MCF 10A (cell line): ENCODE measurements around the gene CCNL2. TPM values are rescaled to one million over a fixed set of nuclear protein-coding genes. Genes with fewer than 3 reads are reported as not detected.

Experiments
- BruUV-seq: library from RNA; stranded (reverse); fragments of 400-500 nt; replicated peaks from 2 replicates; lab custom pipeline; 2021; lab: Mats Ljungman, UMichigan
- CTCF ChIA-PET: fragments of 300-600 bp; sonication (Branson Sonifier 250); formaldehyde crosslinking; extraction: SDS; loops from one replicate; lab custom pipeline; 2021; ENCODE audit warnings: antibody characterized with exemption, inconsistent platforms; lab: Yijun Ruan, JAX
- POLR2A ChIA-PET: fragments of 300-600, 350-650 bp; sonication (Branson Sonifier 250); formaldehyde crosslinking; extraction: SDS; loops from one replicate; lab custom pipeline; 2020; ENCODE audit warnings: antibody characterized with exemption, inconsistent platforms; lab: Yijun Ruan, JAX
- DNase-seq: peaks from one replicate; pipeline ENCODE4 v3.0.0-alpha.2; 2018; ENCODE audit not compliant: unreplicated experiment
- H3K27ac Mint-ChIP-seq: one replicate; pipeline ENCODE4 v1.8.0; 2022; ENCODE audit warnings: mild to moderate bottlenecking, low read depth, mixed read lengths; ENCODE audit not compliant: unreplicated experiment
- H3K27me3 Mint-ChIP-seq: one replicate; pipeline ENCODE4 v1.8.0; 2022; ENCODE audit warnings: mixed read lengths; ENCODE audit not compliant: insufficient read depth, unreplicated experiment
- H3K36me3 Mint-ChIP-seq: one replicate; pipeline ENCODE4 v1.8.0; 2022; ENCODE audit warnings: mild to moderate bottlenecking, moderate library complexity, mixed read lengths; ENCODE audit not compliant: insufficient read depth, unreplicated experiment
- H3K4me1 Mint-ChIP-seq: one replicate; pipeline ENCODE4 v1.8.0; 2022; ENCODE audit warnings: mixed read lengths; ENCODE audit not compliant: insufficient read depth, unreplicated experiment
- H3K4me3 Mint-ChIP-seq: one replicate; pipeline ENCODE4 v1.8.0; 2022; ENCODE audit warnings: mild to moderate bottlenecking, moderate library complexity, mixed read lengths; ENCODE audit not compliant: unreplicated experiment
- H3K9me3 Mint-ChIP-seq: one replicate; pipeline ENCODE4 v1.8.0; 2022; ENCODE audit warnings: mixed read lengths; ENCODE audit not compliant: unreplicated experiment
- intact Hi-C: fragments of 100-400 bp; cut with micrococcal nuclease; formaldehyde crosslinking; loops from 2 replicates; pipeline ENCODE4 v1.14.1; 2022
- total RNA-seq: library from RNA; stranded (reverse); gene quantifications from 2 replicates; pipeline ENCODE4 v1.2.3, GENCODE V29; 2022
- TF ChIP-seq, protein P1 (sequence below): fragments of 200-600 bp; IDR thresholded peaks from one replicate; pipeline ENCODE4 v1.8.0; 2022; ENCODE audit warnings: antibody characterized with exemption, mild to moderate bottlenecking; ENCODE audit not compliant: unreplicated experiment

Gene CCNL2
- total RNA-seq, 1 experiment from 2014 or later = 248 TPM

DNA sequence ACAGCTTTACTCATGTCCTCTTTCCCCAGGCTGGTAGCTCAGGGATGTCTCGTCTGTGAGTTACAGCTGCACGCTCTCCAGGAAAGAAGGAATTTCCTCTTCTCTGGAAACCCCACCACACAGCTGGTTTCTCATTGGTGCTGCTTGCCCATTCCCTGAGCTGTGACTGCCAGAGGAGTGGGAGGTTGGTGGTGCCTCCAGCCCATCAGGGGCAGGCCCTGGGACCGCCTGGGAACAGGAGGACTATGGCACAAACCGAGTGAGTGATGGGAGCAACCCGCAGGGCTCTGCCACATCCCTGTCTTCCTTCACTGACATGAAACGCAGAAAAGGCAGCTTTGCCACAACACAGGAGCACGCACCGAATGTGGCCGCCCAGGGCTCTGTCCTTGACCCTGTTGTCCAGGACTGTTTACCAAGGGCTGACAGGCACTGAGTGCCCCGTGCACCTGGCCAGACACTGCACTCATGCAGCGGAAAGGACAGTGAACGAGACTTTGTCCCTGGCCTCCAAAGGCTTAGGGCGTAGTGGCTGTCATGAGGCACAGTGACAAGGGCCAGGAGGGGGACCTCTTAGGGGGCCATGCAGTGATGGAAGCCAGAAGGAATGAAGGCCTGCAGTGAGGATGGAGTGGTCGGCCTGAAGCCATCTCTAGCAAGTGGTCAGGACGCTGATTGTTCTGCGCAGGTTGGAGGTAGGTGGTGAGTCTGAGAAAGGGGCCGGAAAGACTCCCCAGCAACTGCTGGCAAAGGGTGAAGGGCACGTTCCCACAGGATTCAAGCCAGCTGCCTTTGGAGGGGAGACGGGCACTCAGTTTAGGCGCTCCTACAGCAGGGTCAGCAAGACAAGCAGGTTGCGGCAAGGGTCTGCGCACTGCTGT lies 1.7 kb upstream of the CCNL2 start:
- no TSS peak for BruUV-seq
- ChIA-PET POLR2A (interaction anchor here (0.6 to 4.1 kb wide), 10 partner anchors 7 to 398 kb away, joined by 3 to 62 read pairs (median 6); partner anchors contain the start of genes AURKAIP1, MIB2 and MRPL20), CTCF (interaction anchor here (0.5 to 2.4 kb wide), 9 partner anchors 13 to 321 kb away, joined by 3 to 9 read pairs (median 4); no protein-coding TSS in a partner anchor)
- H3K27me3 Mint-ChIP-seq = no peaks in the 10 kb centered on the region
- H3K4me1 Mint-ChIP-seq = peaks cover 18% of the 10 kb centered on the region
- no peaks in the 10 kb centered on the region for H3K9me3 Mint-ChIP-seq
- peak overlapping the region; percentile 84 for H3K27ac Mint-ChIP-seq
- H3K4me3 Mint-ChIP-seq = peak overlapping the region; percentile 88
- intact Hi-C loops = loop anchor here (10.0 kb wide), 1 partner anchor 104 kb away; no protein-coding TSS in a partner anchor
- DNase-seq = no peak
- TF ChIP-seq, protein P1, sequence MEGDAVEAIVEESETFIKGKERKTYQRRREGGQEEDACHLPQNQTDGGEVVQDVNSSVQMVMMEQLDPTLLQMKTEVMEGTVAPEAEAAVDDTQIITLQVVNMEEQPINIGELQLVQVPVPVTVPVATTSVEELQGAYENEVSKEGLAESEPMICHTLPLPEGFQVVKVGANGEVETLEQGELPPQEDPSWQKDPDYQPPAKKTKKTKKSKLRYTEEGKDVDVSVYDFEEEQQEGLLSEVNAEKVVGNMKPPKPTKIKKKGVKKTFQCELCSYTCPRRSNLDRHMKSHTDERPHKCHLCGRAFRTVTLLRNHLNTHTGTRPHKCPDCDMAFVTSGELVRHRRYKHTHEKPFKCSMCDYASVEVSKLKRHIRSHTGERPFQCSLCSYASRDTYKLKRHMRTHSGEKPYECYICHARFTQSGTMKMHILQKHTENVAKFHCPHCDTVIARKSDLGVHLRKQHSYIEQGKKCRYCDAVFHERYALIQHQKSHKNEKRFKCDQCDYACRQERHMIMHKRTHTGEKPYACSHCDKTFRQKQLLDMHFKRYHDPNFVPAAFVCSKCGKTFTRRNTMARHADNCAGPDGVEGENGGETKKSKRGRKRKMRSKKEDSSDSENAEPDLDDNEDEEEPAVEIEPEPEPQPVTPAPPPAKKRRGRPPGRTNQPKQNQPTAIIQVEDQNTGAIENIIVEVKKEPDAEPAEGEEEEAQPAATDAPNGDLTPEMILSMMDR = no peak
- H3K36me3 Mint-ChIP-seq = peaks cover 92% of the 10 kb centered on the region

DNA sequence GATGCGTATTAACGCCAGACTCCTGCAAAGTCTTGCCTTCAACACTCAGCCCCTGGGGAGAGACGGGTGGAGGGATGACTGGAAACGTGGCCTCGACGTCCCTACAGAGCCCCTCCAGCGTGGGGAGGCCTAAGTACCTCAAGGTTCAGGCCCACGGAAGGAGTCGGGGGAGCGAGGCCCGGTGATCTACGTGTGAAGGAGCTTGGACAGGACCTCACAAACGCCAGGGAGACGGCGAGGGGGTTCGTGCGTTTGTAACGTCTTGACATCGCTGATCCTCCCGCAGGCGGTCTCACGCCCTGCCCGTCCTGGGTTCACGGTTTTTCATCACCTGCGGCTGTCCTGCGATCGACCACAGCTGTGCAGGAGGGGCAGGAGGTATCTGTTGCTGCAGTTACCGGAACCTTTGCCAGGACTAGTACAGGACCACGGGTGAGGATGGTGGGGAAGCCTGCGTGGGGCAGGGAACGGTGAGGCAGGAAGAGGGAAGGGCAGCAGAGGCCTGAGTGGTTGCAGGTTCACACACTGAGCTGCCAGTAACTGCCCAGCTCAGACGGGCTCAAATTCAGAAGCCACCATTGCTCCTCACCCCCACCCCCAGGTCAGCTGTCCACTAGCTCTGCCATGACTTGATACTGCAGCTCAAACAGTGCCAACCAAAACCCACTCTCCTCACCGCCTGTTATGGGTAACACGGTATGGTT lies 889 bp upstream of the CCNL2 start:
- TSS peak; percentile 45 for BruUV-seq
- no peaks in the 10 kb centered on the region for H3K27me3 Mint-ChIP-seq
- POLR2A ChIA-PET = interaction anchor here (0.7 to 4.1 kb wide), 13 partner anchors 8 to 518 kb away, joined by 3 to 62 read pairs (median 4); partner anchors contain the start of genes AURKAIP1, MIB2 and MRPL20
- peak overlapping the region; percentile 84 for H3K27ac Mint-ChIP-seq
- TF ChIP-seq, protein P1 = no peak
- peaks cover 18% of the 10 kb centered on the region for H3K4me1 Mint-ChIP-seq
- peaks cover 92% of the 10 kb centered on the region for H3K36me3 Mint-ChIP-seq
- intact Hi-C loops = loop anchor here (2.0 to 10.0 kb wide), 2 partner anchors 25 to 105 kb away; partner anchors contain the start of gene AURKAIP1
- CTCF ChIA-PET = interaction anchor here (0.5 to 1.9 kb wide), 12 partner anchors 41 to 494 kb away, joined by 3 to 6 read pairs (median 4); no protein-coding TSS in a partner anchor
- peak; percentile 13 for DNase-seq
- no peaks in the 10 kb centered on the region for H3K9me3 Mint-ChIP-seq
- H3K4me3 Mint-ChIP-seq = peak overlapping the region; percentile 88

DNA sequence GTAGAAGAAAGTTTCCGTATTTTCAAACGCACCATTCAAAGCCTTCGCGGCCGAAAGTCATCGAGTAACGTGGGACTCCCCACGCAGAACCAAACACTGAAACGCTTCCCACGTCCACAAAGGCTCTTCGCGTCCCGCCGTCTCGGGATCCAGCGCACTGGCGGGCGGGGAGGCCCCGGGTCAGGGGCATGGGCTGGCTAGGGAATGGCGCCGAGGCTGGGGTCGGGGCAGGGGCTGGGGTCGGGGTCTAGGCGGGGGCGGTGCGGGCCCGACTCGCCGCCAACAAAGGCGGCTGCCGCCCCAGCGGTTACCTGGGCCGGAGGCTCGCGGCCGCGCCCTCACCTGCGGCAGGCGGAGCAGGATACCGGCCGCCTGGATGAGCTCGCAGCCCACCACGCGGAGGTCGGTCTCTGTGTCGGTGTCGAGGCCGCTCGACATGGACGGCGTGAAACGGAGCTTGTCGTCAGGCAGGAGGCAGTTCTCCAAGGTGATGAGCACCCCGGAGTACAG lies 403 bp downstream of the CCNL2 start:
- peaks cover 16% of the 10 kb centered on the region for H3K4me1 Mint-ChIP-seq
- BruUV-seq = no TSS peak
- H3K27ac Mint-ChIP-seq = peak overlapping the region; percentile 85
- H3K27me3 Mint-ChIP-seq = no peaks in the 10 kb centered on the region
- TF ChIP-seq, protein P1 = no peak
- DNase-seq = no peak
- H3K9me3 Mint-ChIP-seq = no peaks in the 10 kb centered on the region
- ChIA-PET POLR2A (interaction anchor here (0.7 to 4.1 kb wide), 16 partner anchors 9 to 168 kb away, joined by 3 to 62 read pairs (median 4); partner anchors contain the start of genes AURKAIP1 and MRPL20), CTCF (interaction anchor here (0.6 to 1.9 kb wide), 5 partner anchors 8 to 336 kb away, joined by 3 to 6 read pairs (median 3); no protein-coding TSS in a partner anchor)
- H3K36me3 Mint-ChIP-seq = peaks cover 92% of the 10 kb centered on the region
- intact Hi-C loops = loop anchor here (2.0 kb wide), 1 partner anchor 24 kb away; the partner anchor contains the start of gene AURKAIP1
- H3K4me3 Mint-ChIP-seq = peak overlapping the region; percentile 88
